Ishikawa (cell line): ENCODE measurements around the gene SORBS2.
A peak's percentile ranks its signal among the peaks of the same experiment; 100 is the strongest.

Experiments used
- EGR1 ChIP-seq: IDR thresholded peaks from 2 replicates; pipeline ENCODE4 v1.6.1; 2012
- EP300 ChIP-seq: IDR thresholded peaks from 2 replicates; pipeline ENCODE4 v1.6.1; 2012; ENCODE audit warnings: borderline replicate concordance
- FOXM1 ChIP-seq: IDR thresholded peaks from 2 replicates; pipeline ENCODE4 v1.6.1; 2012; ENCODE audit warnings: low read depth, borderline replicate concordance
- NFIC ChIP-seq: IDR thresholded peaks from 2 replicates; pipeline ENCODE4 v1.6.1; 2012
- TAF1 ChIP-seq: IDR thresholded peaks from 2 replicates; pipeline ENCODE4 v1.6.1; 2012; ENCODE audit warnings: low read depth, mild to moderate bottlenecking
- TEAD4 ChIP-seq: IDR thresholded peaks from 2 replicates; pipeline ENCODE4 v1.6.1; 2012
- YY1 ChIP-seq: IDR thresholded peaks from 2 replicates; pipeline ENCODE4 v1.6.1; 2012; ENCODE audit warnings: low read depth
- TF ChIP-seq, protein P1 (sequence below): IDR thresholded peaks from 2 replicates; pipeline ENCODE4 v1.6.1; 2012

- TF ChIP-seq FOXM1, result no peak
- no peak for TF ChIP-seq TAF1
- TF ChIP-seq, protein P1, sequence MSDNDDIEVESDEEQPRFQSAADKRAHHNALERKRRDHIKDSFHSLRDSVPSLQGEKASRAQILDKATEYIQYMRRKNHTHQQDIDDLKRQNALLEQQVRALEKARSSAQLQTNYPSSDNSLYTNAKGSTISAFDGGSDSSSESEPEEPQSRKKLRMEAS, result no peak
- TF ChIP-seq YY1, result no peak
- TF ChIP-seq TEAD4, result 0 out of 2 replicates have a peak, but pooled peaks have one; percentile 11
- TF ChIP-seq NFIC, result no peak
- no peak for TF ChIP-seq EP300
- no peak for TF ChIP-seq EGR1
These were observed 19.3 kb upstream of the SORBS2 start for GRCh38 chr4:185831125-185831815.
